GM21717 (cell line): ENCODE data around the gene LRP1B.

ENCODE experiments used
- ATAC-seq: cut with Tn5 transposase; IDR thresholded peaks from one replicate; pipeline ENCODE4 v1.9.1; 2021; ENCODE audit warnings: mild to moderate bottlenecking, moderate library complexity; ENCODE audit not compliant: unreplicated experiment

The LRP1B gene

DNA sequence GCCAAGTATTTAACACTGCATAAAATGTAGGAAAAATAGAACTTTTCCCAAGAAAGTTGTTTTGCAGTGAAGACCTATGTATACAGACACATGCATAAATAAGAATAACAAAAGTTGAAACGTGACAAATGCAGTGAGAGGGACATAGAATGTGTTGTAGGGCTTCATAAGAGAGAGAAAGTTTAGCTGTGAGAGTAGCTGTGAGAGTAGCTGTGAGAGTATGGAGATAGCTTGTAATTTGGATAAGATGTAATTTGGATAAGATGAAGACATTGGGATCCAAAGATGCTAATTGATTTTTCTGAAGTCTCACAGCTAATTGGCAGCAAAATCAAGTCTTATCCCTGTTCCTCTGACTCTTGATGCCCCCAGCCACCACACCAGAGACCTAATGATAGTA lies 170.9 kb downstream of the LRP1B start:
- no peak for ATAC-seq

- no peak for ATAC-seq
Measured at GRCh38 chr2:141959016-141959415, 171.8 kb downstream of the LRP1B start.

DNA sequence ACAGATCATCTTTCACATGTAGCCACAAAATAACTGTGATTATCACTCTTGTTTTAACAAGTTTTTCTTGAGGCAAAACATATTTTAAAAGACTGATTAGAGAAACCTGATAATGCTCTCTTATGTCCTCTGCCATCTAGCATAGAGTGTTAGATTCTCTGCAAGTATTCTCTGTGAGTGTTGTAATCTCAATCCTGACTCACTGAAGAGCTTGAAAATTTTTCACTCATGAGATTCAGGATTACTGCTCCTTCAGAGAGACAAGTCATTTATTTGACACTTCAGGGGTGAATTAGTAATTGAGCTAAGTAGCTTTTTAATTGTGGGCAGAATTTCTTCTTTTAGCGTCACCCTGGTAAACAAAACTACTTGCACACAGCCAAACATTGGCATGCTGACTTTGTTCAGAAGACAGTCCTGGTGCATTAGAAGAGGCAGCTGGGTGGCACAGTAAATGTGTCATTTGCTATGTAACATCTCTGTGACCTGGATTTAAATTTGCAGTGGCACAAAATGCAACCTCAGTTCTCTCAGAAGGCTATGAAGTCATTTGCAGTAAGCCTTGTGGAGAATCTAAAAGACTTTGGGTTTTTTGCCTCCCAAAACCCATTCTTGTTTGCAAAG lies 172.9 kb downstream of the LRP1B start:
- no peak for ATAC-seq

DNA sequence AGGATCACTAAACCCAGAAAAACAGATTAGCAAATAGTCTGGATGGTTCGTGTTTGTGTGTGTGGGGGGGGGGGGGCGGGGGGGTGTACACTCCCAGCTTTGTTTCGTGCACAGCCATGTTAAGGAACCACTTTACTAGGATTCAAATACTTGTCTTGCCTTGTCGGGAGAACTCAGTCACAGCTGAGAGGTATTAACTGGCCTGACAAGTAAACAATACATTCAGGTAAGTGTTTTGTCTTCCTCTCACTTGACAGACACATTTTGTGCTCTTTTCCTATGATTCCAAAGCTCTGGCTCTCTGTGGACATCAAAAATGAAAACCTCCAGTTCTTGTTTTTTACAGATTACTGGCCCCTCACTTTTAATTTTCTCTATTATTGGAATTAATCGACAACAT lies 173.5 kb downstream of the LRP1B start:
- no peak for ATAC-seq

DNA sequence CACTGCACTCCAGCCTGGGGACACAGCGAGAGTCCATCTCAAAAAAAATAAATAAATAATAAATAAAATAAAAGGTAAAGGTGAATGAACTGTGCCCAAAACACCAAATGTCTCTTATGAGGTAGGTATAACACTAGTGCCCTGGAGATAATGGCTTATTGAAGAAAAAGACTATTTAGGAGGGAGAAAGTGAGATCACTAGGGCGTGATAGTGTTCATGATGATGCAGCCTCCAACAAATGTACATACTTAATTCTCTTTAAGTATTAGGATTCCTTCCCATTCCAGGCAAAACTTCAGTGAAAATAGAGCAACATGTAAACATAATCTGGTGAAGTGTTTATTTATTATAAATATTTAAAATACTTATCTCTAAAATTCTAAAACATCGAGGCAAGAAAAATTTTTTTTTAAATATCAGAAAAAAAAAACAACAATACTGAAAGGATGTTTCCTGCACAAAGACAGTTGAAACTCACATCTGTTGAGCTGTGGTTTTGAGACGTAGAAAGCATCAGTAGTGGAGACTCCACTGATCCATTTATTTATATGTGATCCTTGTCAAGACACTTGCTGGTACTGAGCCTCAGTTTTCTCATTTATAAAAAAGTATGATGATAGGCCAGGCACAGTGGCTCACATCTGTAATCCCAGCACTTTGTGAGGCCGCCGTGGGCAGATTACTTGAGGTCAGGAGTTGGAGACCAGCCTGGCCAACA lies 183.3 kb downstream of the LRP1B start:
- no peak for ATAC-seq

DNA sequence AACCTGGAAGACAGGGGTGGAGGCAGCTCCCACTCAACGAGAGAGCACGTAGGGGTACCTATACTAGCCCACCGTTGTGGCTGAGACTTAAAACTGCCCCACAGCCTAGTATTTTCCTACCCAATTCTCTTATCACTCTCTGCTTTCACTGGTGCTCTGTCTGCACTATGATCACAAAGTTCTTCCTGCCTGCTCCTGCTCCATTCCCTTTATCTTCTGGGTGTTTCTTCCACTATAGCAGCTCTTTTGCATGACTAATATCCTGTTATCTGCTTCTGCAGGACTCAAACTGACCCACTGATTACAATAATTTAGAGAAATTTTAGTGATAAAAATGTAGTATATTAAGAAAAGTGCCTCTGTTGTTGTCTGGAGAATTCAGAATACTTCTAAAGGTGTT lies 184.8 kb downstream of the LRP1B start:
- no peak for ATAC-seq

- ATAC-seq = no peak
Measured at GRCh38 chr2:141943918-141944317, 186.9 kb downstream of the LRP1B start.

GRCh38 chr2:141942006-141942789 lies 188.6 kb downstream of the LRP1B start:
- ATAC-seq = no peak

DNA sequence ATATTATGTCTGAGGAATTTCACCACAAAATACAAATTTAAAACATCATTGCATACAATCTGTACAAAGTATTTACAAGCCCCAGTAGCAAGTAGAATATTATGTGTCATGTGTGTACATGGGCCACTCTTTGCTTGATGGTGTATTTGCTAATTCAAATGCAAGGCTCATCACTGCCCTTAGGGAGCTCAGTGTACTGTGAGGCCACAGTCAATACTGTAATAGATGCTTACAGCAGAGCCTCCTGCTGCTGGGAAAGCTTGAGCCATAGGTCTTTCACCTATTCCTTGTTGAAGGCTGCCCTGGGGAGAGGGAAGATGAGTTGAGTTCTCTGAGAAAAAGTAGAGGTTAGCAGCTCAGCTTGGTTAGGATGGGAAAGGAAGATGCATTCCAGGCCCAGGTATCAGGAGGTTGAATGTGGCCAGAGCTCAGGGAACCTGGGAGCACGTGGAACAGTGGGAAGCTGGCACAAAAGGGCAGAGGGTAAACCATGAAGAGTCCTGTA lies 189.6 kb downstream of the LRP1B start:
- no peak for ATAC-seq

DNA sequence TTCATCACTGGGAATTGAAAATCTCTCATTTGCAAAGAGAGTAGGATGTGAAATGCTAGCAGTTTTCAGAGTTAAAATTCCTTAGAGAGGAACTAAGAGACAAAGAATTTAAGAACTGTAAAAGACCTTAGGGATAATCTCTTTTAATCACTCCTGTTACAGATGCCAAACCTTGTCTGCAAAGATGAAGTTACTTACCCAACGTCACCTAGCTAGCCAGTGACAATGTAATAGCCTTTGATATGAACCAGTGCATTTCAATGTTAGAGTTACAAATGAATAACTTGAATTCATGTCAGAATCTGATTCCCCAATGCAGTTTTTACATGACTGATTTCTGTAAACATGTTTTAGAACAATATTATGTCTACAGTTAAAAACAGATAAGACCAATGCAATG lies 190.1 kb downstream of the LRP1B start:
- no peak for ATAC-seq

- no peak for ATAC-seq
Measured at GRCh38 chr2:141933226-141933625, 197.6 kb downstream of the LRP1B start.

- ATAC-seq = no peak
Measured at GRCh38 chr2:141932261-141932660, 198.6 kb downstream of the LRP1B start.

- no peak for ATAC-seq
Measured at GRCh38 chr2:141931797-141932196, 199.0 kb downstream of the LRP1B start.

- ATAC-seq = no peak
Measured at GRCh38 chr2:141930803-141931202, 200.0 kb downstream of the LRP1B start.

DNA sequence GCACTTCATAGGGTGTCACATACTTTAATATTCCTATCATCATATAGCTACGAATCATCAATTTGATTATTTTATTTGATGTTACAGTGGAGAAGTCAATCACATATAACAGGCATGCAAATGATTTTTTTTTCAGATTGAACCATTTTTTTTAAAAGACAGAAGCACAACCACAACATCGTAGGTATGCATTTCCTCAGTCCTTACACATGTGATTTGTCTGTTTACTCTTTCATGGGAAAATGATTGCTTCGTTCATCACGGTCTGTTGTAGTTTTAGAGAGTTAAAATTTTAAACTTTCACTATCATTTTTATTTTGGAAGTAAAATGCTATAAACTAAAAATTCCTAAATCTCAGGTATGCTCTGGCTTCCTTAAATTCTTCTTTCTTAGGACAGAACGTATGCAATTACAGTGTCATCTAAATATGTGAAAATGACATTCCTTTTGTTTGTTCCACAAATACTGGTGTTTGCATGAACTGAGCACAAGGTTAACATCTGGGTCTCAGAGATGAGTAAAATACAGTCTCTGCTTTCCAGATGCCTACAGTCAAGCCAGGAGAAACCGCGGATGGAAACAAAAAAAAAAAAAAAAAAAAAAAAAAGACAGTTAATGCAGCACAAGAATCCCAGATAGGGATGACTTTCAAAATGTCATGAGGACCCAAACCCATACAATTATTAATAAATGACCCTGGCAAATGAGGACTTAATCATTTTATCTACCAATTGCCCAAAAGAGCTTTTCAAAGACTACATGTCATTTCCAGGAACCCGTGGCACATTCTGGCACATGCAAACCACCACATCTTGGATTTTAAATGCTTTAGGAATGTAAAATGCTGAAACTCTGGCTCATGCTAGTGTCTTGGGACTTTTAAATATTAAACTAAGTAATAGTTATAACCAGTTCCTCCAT lies 201.2 kb downstream of the LRP1B start:
- no peak for ATAC-seq

DNA sequence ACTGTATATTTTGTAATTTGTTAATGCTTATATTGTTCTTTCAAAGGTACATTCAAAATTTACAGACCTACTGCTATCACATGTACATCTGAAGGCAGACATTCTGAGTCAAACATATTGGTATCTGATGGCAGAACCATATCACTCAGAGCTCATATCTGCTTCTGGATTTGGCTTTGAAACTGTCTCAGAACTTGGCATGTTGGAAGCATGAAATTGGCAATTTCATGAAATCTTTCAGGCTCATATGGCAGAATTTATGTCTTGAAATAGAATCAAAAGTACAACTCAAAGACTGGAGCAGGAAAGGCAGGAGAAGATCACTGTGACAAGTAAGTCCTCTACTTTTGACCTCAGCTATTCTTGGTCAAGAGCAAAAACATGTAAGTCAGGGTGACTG lies 202.3 kb downstream of the LRP1B start:
- ATAC-seq = no peak

- no peak for ATAC-seq
Measured at GRCh38 chr2:141927536-141927935, 203.3 kb downstream of the LRP1B start.

DNA sequence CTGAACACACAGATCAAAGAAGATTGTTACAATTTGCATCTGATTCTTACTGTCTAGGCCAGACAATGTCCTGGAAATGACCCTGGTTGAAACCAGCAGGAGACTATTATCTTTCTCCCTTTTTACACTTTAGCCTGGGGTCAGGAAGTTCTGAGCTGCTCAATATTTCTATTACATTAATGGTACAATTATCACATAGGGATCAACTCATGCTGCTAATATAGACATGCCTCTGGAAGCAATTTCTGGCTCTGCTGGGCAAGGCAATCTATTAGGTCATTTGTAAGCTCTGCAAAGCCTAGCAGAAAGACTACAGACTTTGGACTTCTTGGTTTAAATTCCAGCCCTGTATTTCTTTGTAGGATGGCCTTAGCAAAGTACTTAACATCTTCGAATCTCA lies 205.3 kb downstream of the LRP1B start:
- ATAC-seq = no peak

GRCh38 chr2:141923657-141924056 lies 207.2 kb downstream of the LRP1B start:
- no peak for ATAC-seq

GRCh38 chr2:141911485-141912066 lies 219.2 kb downstream of the LRP1B start:
- ATAC-seq = peak; percentile 80
